ENCODE data around the gene NR6A1.

Gene NR6A1

GRCh38 chr9:124471761-124472160, 299.4 kb downstream of the NR6A1 start:
- DNase-seq (ENCODE audit: low read depth in 2 of 2), result no peak

- DNase-seq (ENCODE audit: low read depth in 2 of 2), result no peak
Observed at GRCh38 chr9:124470726-124471125, 300.4 kb downstream of the NR6A1 start.

GRCh38 chr9:124470306-124470705, 300.8 kb downstream of the NR6A1 start:
- no peak for DNase-seq (ENCODE audit: low read depth in 2 of 2)

DNA sequence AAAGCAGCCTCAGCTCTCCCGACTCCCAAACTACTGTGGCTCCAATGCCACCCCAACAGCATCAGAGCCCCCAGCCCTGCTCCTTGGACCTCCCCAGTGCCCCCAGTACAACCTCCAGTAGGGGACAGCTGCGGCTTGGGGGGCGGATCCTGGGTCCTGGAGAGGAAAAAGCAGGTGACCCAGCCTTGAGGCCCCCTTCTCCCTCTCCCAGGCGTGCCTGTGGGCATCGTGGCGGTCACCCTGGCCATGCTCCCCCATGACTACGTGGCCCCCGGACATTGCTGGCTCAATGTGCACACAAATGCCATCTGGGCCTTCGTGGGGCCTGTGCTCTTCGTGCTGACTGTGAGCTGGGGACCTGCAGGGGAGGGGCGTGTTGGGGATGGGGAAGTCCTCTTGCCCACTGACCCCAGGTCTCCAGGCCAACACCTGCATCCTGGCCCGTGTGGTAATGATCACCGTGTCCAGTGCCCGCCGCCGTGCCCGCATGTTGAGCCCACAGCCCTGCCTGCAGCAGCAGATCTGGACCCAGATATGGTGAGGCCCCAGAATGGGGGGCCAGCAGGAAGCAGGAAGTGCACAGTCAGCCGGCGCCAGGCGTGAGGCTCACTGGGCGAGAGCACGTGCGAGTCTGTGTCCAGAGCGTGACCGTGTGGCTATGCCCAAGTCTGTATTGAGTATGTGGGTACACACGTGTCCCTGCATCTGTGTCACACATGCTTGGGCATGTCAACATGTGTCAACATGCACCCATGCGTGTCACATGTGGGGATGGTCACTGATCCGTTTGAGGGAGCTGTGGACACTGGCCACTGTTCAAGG, 301.9 kb downstream of the NR6A1 start:
- DNase-seq (ENCODE audit: low read depth in 2 of 2), result no peak

DNA sequence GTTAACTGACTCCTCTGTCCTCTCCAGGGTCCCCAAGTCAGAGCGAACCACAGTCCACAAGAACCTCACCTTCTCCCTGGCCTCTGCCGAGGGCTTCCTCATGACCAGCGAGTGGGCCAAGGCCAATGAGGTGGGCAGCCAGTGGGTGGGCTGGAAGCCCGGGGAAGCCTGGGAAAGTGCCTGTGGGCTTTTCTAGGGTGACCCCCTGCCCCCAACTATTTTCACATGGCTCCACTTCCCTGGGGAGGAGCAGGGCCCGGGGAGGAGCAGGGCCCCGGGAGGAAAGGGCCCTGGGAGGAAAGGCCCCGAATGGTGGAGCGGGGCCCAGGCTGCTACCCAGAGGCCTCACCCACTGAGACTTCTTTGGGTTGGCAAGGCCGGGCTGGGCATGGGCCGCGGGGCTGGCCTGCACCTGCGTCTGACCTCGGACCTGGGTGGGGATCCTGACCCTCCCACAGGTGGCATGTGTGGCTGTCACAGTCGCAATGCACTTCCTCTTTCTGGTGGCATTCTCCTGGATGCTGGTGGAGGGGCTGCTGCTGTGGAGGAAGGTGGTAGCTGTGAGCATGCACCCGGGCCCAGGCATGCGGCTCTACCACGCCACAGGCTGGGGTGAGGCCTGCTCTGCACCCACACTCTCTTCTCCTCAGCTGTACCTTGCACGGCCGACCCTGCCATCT, 302.9 kb downstream of the NR6A1 start:
- no peak for DNase-seq (ENCODE audit: low read depth in 2 of 2)

GRCh38 chr9:124467410-124468060, 303.6 kb downstream of the NR6A1 start:
- DNase-seq (ENCODE audit: low read depth in 2 of 2), result no peak

Data from stimulated activated CD4-positive, alpha-beta T cell treated with anti-CD3 and anti-CD28 coated beads, Interleukin-12 subunit alpha, Interleukin-12 subunit beta, amount 100 ng/mL, for 24 hours (primary cell).